GM23248 (cell line): ENCODE measurements around the gene OR2V2. TPM values are rescaled to one million over a fixed set of nuclear protein-coding genes. Genes with fewer than 3 reads are reported as not detected.
A peak's percentile ranks its signal among the peaks of the same experiment; 100 is the strongest.
"Not testable (repeated sequence)": the region's sequence is repeated elsewhere in the genome, so short reads cannot be mapped to it uniquely, and the experiment has no call there.

ENCODE experiments used
- DNase-seq: peaks from one replicate; pipeline ENCODE4 v3.0.0-alpha.2; 2015
- H2AFZ ChIP-seq: fragments of 200-600 bp; sonication (generic); 2 replicates; pipeline ENCODE4 v1.6.1; 2016; ENCODE audit warnings: antibody characterized with exemption
- H3F3A ChIP-seq: fragments of 200-600 bp; sonication (generic); 2 replicates; pipeline ENCODE4 v1.6.1; 2016; ENCODE audit warnings: mild to moderate bottlenecking, antibody characterized with exemption, mixed run types; ENCODE audit not compliant: insufficient read depth
- H3K27ac ChIP-seq: fragments of 200-600 bp; sonication (generic); 2 replicates; pipeline ENCODE4 v1.5.1; 2016; ENCODE audit warnings: mild to moderate bottlenecking
- H3K27me3 ChIP-seq: fragments of 200-600 bp; sonication (generic); replicated peaks from 2 replicates; pipeline ENCODE4 v1.6.1; 2016; ENCODE audit warnings: mild to moderate bottlenecking; ENCODE audit not compliant: insufficient read depth
- H3K36me3 ChIP-seq: fragments of 200-600 bp; sonication (generic); 2 replicates; pipeline ENCODE4 v1.6.1; 2016; ENCODE audit warnings: low read depth, mild to moderate bottlenecking
- H3K4me1 ChIP-seq: fragments of 200-600 bp; sonication (generic); 2 replicates; pipeline ENCODE4 v1.6.1; 2016; ENCODE audit warnings: mild to moderate bottlenecking; ENCODE audit not compliant: insufficient read depth
- H3K4me2 ChIP-seq: fragments of 200-600 bp; sonication (generic); one replicate; pipeline ENCODE4 v1.6.1; 2016; ENCODE audit warnings: mild to moderate bottlenecking; ENCODE audit not compliant: unreplicated experiment
- H3K4me3 ChIP-seq: fragments of 200-600 bp; sonication (generic); 2 replicates; pipeline ENCODE4 v1.5.1; 2016; ENCODE audit warnings: mild to moderate bottlenecking
- H3K79me2 ChIP-seq: fragments of 200-600 bp; sonication (generic); 2 replicates; pipeline ENCODE4 v1.6.1; 2016; ENCODE audit warnings: mild to moderate bottlenecking; ENCODE audit not compliant: insufficient read depth
- H3K9ac ChIP-seq: fragments of 200-600 bp; sonication (generic); 2 replicates; pipeline ENCODE4 v1.6.1; 2016; ENCODE audit warnings: mild to moderate bottlenecking
- H3K9me2 ChIP-seq: fragments of 200-600 bp; sonication (generic); 2 replicates; pipeline ENCODE4 v1.6.1; 2016; ENCODE audit warnings: mixed run types, mild to moderate bottlenecking, moderate library complexity; ENCODE audit not compliant: insufficient read depth
- H3K9me3 ChIP-seq: fragments of 200-600 bp; sonication (generic); one replicate; pipeline ENCODE4 v1.6.1; 2017; ENCODE audit warnings: low read depth
- H4K20me1 ChIP-seq: fragments of 200-600 bp; sonication (generic); 2 replicates; pipeline ENCODE4 v1.6.0; 2016; ENCODE audit not compliant: insufficient read depth
- EZH2 ChIP-seq: fragments of 200-600 bp; sonication (generic); IDR thresholded peaks from 2 replicates; pipeline ENCODE4 v1.6.1; 2018; ENCODE audit warnings: antibody characterized with exemption, mild to moderate bottlenecking; ENCODE audit not compliant: insufficient read depth, poor library complexity, severe bottlenecking
- EZH2phosphoT487 ChIP-seq: fragments of 200-600 bp; sonication (generic); IDR thresholded peaks from 2 replicates; pipeline ENCODE4 v1.6.1; 2018; ENCODE audit warnings: antibody characterized with exemption, moderate library complexity, mild to moderate bottlenecking, low read depth; ENCODE audit not compliant: insufficient read depth
- WGBS, 2 experiments: methylation state at CpG; one replicate each; pipeline ENCODE4 v1.1.6; 2015 to 2017; ENCODE audit warnings: low lambda C conversion rate in 2 of 2, low coverage in 1 of 2; ENCODE audit errors: missing lambda C conversion rate in 2 of 2; 5-methylcytosine and 5-hydroxymethylcytosine counted together
- in situ Hi-C: fragments of 300-500 bp; cut with MboI; formaldehyde crosslinking; loops from 2 replicates; pipeline ENCODE4 v1.15.0; 2020
- polyA plus RNA-seq: library from polyadenylated mRNA; unstranded; fragments of >200 nt; fragmentation: Nextera tagmentation; extraction: Ambion mirVana; gene quantifications from 2 replicates; pipeline ENCODE4 v1.2.1, GENCODE V29; 2016
- total RNA-seq: library from RNA; depleted of rRNA; stranded (reverse); fragments of >200 nt; shearing (Covaris generic); gene quantifications from 2 replicates; pipeline ENCODE4 v1.2.3, GENCODE V29; 2014

Gene OR2V2
- total and polyA plus RNA-seq, 2 experiments from 2014 or later, result not detected

DNA sequence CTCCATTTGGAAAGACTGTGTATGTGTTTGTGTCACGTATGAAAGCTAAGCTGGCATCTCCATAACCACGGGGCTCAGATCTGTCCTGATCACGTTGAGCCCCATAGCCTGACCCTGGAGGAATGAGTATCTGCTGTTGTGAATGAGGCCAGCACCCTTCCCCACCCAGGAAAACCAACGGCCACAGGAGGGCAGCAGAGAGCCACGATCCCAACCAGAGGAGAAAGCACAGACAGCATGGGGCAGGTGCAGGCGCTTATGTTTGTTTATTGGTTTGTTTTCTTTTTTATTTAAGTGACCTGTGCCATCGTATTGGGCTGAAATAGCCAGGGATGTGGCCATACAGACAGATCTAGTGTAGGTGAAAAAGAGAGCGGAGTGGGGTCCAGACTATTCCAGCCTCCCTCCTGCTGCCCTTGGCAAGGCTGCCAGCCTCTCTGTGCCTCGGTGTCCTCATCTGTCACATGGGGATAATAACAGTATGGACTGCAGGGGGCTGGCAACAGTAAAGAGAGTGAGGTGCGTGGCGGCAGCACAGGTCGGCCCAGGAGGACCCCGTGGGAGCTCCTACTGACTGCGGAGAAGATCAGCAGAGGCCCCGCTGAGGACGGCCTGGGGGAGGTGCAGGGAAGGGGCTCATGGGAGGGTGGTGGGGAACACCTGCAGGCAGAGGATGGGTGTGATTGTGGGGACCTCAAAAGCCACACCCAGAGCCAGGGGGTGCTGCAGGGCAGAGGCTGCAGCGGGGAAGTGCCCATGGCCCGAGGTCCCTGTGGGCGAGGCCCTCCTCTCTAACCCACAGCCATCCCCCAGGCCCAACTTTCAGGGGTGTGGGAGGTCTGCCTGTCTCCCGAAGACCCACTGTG lies 12.1 kb downstream of the OR2V2 start:
- Histone ChIP-seq H3K9ac (peak overlapping the region; percentile 81), H2AFZ (peak overlapping the region; percentile 88; the same call in 1 of the 2 replicates), H3K27ac (peak overlapping the region; percentile 87), H3K9me3 (no peaks in the 10 kb centered on the region), H3K79me2 (no peaks in the 10 kb centered on the region), H3K27me3 (peaks cover 5% of the 10 kb centered on the region), H3K4me3 (no peak overlapping the region), H3K4me1 (peaks cover 3% of the 10 kb centered on the region; the same call in 1 of the 2 replicates), H3F3A (peaks cover 11% of the 10 kb centered on the region), H4K20me1 (no peaks in the 10 kb centered on the region), H3K9me2 (no peaks in the 10 kb centered on the region), H3K4me2 (no peak overlapping the region), H3K36me3 (no peaks in the 10 kb centered on the region)
- 46 to 48% methylated on average over 16 to 20 of the region's 20 CpGs for WGBS, 2 experiments
- TF ChIP-seq EZH2, result no peak
- no peak for TF ChIP-seq EZH2phosphoT487
- DNase-seq, result peak; percentile 80
- in situ Hi-C loops, result no loop called here

DNA sequence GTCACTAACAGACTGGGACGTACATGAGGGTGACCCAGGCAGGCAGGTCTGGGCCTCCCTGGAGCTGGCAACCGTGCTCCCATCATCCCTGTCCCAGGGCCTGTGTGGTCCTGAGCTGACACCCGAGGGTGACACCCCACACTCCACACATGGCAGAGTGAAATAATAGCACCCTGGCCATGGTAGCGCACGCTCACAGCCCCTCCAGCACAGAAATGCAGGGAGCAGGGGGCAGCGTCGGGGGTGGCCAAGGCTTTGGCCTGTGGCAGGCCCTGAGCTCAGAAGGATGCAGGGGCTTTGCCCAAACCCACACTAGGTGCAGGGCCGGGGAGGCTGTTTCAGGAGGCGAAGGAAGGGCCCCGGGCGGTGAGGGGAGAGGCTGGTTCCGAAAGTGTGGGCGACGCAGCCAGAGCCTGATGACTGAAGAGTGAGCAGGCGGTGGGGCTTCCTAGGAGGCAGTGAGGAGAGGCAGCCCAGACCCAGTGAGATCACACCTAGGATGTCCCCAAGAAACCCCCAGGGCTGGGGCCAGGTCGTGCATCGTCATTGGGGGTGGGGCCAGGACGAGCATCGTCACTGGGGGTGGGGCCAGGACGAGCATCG lies 12.9 kb downstream of the OR2V2 start:
- Histone ChIP-seq H3K4me1 (peaks cover 3% of the 10 kb centered on the region; the same call in 1 of the 2 replicates), H3K4me2 (peak overlapping the region; percentile 67), H3F3A (peaks cover 11% of the 10 kb centered on the region), H3K27ac (peak overlapping the region; percentile 87), H3K27me3 (peaks cover 5% of the 10 kb centered on the region; the same call in 1 of the 2 replicates), H3K36me3 (no peaks in the 10 kb centered on the region), H3K4me3 (peak overlapping the region; percentile 68), H3K9me3 (no peaks in the 10 kb centered on the region), H3K79me2 (no peaks in the 10 kb centered on the region), H2AFZ (peak overlapping the region; percentile 88), H3K9ac (peak overlapping the region; percentile 81), H4K20me1 (no peaks in the 10 kb centered on the region), H3K9me2 (no peaks in the 10 kb centered on the region)
- in situ Hi-C loops, result no loop called here
- peak; percentile 86 for DNase-seq
- WGBS, 2 experiments, result 19 to 22% methylated on average over 17 to 21 of the region's 21 CpGs
- no peak for TF ChIP-seq EZH2
- TF ChIP-seq EZH2phosphoT487, result no peak

DNA sequence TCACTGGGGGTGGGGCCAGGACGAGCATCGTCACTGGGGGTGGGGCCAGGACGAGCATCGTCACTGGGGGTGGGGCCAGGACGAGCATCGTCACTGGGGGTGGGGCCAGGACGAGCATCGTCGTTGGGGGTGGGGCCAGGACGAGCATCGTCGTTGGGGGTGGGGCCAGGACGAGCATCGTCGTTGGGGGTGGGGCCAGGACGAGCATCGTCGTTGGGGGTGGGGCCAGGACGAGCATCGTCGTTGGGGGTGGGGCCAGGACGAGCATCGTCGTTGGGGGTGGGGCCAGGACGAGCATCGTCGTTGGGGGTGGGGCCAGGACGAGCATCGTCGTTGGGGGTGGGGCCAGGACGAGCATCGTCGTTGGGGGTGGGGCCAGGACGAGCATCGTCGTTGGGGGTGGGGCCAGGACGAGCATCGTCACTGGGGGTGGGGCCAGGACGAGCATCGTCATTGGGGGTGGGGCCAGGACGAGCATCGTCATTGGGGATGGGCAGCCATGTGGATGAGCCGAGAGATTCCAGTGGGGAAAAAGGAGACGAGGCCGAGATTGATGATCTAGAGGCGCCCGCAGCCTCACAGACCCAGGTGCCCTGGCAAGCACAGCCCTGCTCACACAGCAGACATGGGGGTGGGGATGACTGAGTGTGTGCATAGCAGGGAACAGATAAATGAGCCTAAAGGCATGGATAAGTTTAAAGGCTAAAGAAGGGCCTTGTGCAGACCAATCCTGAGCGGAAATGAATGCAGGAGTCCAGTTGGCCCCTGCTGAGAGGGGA lies 13.6 kb downstream of the OR2V2 start:
- peak; percentile 78 for DNase-seq
- peak overlapping the region; percentile 47 for H3K4me2 ChIP-seq
- H3K9me2 ChIP-seq, H3K27me3 ChIP-seq, H3K9me3 ChIP-seq, H4K20me1 ChIP-seq, in situ Hi-C loops, H3K36me3 ChIP-seq, H3K79me2 ChIP-seq, H3K4me1 ChIP-seq: not testable (repeated sequence)
- peaks cover 12% of the 10 kb centered on the region for H3F3A ChIP-seq
- peak overlapping the region; percentile 79 for H2AFZ ChIP-seq
- WGBS, 2 experiments, result 7 to 38% methylated on average over 5 to 21 of the region's 48 CpGs
- H3K27ac ChIP-seq, result peak overlapping the region; percentile 59
- peak overlapping the region; percentile 47 for H3K4me3 ChIP-seq
- H3K9ac ChIP-seq, result peak overlapping the region; percentile 57

DNA sequence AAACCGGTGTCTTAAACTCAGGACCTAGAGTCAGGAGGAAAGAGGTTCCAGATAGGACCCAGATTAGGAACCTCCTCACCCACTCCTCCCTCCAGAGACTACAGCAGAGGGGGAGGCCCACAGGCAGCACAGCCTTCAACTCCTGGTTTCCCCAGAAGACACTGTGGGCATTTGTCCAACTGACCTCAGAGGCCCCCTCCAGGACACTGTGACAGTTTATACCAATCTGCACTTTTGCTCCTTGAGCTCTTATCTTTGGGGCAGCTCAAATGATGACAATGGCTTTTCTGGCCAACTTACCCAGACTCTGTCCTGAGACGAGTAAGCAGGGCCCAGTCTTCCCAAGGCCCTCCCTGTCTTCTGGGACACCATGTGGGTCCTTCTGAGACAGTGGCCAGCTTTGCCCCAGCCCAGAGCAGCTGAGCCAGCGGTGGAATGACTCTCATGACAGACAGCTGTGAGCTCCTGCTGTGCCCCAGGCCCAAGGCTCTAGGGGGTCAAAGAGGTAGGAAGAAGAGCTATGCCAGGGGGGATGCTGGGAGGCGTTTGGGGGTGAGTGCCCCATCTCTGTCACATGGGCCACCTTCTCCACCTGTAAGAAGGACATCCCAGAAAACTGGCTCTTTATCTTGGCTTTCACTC lies 14.3 kb downstream of the OR2V2 start:
- Histone ChIP-seq H3K27ac (peak overlapping the region; percentile 59), H3K36me3 (no peaks in the 10 kb centered on the region), H3K4me1 (peaks cover 3% of the 10 kb centered on the region; the same call in 1 of the 2 replicates), H2AFZ (peak overlapping the region; percentile 79), H3K27me3 (0 out of 2 replicates have a peak, but pooled peaks cover under 1% of the 10 kb centered on the region), H3F3A (peaks cover 19% of the 10 kb centered on the region), H3K9me2 (no peaks in the 10 kb centered on the region), H3K79me2 (no peaks in the 10 kb centered on the region), H3K4me2 (peak overlapping the region; percentile 47), H3K9ac (peak overlapping the region; percentile 57), H4K20me1 (no peaks in the 10 kb centered on the region), H3K4me3 (peak overlapping the region; percentile 47), H3K9me3 (no peaks in the 10 kb centered on the region)
- no peak for DNase-seq
- TF ChIP-seq EZH2phosphoT487 (no peak), EZH2 (no peak)
- in situ Hi-C loops, result no loop called here
- 86 to 93% methylated on average over 4 of the region's 4 CpGs for WGBS, 2 experiments
